Type B pancreatic cell (in vitro differentiated cells): ENCODE data around the gene HCLS1. TPM values are rescaled to one million over a fixed set of nuclear protein-coding genes. Genes with fewer than 3 reads are reported as not detected.
"Not testable (repeated sequence)": the region's sequence is repeated elsewhere in the genome, so short reads cannot be mapped to it uniquely, and the experiment has no call there.

Source experiments
- DNase-seq: peaks from one replicate; pipeline ENCODE4 v3.0.0; 2021; ENCODE audit warnings: mixed read lengths; ENCODE audit not compliant: unreplicated experiment; ENCODE audit errors: extremely low spot score
- H3K27ac Mint-ChIP-seq: 2 replicates; pipeline ENCODE4 v1.8.0; 2021; ENCODE audit warnings: mild to moderate bottlenecking, mixed read lengths
- H3K27me3 Mint-ChIP-seq: 2 replicates; pipeline ENCODE4 v1.8.0; 2021; ENCODE audit warnings: mixed read lengths
- H3K36me3 Mint-ChIP-seq: 2 replicates; pipeline ENCODE4 v1.8.0; 2021; ENCODE audit warnings: mixed read lengths
- H3K4me1 Mint-ChIP-seq: one replicate; pipeline ENCODE4 v1.8.0; 2021; ENCODE audit warnings: mixed read lengths; ENCODE audit not compliant: unreplicated experiment
- H3K4me3 Mint-ChIP-seq: 2 replicates; pipeline ENCODE4 v1.8.0; 2021; ENCODE audit warnings: mild to moderate bottlenecking, mixed read lengths
- H3K9me3 Mint-ChIP-seq: 2 replicates; pipeline ENCODE4 v1.8.0; 2021; ENCODE audit warnings: mixed read lengths
- total RNA-seq: library from RNA; stranded (reverse); gene quantifications from 2 replicates; pipeline ENCODE4 v1.2.1, GENCODE V29; 2021; ENCODE audit warnings: low replicate concordance
- TF ChIP-seq, protein P1 (sequence below): fragments of 200-600 bp; sonication (generic); conservative IDR thresholded peaks from 2 replicates; pipeline ENCODE4 v1.5.0; 2021; ENCODE audit warnings: antibody characterized with exemption, mild to moderate bottlenecking

HCLS1 gene
- total RNA-seq, 1 donor from 2014 or later, result 5.9 TPM

DNA sequence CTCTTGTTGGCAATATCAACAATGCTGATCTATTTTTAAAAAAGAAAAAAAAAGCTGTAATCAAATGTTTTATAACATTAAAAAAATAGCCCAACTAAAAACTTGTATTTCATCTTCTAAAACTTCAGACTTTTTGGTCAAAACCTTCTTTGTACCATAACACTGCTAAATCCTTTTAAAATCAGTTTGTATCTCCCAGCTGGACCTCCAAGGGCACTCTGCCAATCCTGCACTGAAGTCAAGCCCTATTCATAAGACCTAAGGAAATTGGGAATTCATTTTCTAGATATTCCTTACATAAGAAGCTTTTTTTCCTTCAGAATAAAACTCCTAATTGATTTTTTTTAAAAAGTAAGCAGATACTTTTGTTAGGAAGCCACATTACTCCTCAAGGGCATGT lies 38.2 kb upstream of the HCLS1 start:
- no peaks in the 10 kb centered on the region for H3K27me3 Mint-ChIP-seq
- H3K4me1 Mint-ChIP-seq, result no peaks in the 10 kb centered on the region
- H3K36me3 Mint-ChIP-seq, result peaks cover 20% of the 10 kb centered on the region
- DNase-seq, result no peak
- TF ChIP-seq, protein P1, sequence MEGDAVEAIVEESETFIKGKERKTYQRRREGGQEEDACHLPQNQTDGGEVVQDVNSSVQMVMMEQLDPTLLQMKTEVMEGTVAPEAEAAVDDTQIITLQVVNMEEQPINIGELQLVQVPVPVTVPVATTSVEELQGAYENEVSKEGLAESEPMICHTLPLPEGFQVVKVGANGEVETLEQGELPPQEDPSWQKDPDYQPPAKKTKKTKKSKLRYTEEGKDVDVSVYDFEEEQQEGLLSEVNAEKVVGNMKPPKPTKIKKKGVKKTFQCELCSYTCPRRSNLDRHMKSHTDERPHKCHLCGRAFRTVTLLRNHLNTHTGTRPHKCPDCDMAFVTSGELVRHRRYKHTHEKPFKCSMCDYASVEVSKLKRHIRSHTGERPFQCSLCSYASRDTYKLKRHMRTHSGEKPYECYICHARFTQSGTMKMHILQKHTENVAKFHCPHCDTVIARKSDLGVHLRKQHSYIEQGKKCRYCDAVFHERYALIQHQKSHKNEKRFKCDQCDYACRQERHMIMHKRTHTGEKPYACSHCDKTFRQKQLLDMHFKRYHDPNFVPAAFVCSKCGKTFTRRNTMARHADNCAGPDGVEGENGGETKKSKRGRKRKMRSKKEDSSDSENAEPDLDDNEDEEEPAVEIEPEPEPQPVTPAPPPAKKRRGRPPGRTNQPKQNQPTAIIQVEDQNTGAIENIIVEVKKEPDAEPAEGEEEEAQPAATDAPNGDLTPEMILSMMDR, result no peak
- no peak overlapping the region for H3K4me3 Mint-ChIP-seq
- no peak overlapping the region for H3K27ac Mint-ChIP-seq
- no peaks in the 10 kb centered on the region for H3K9me3 Mint-ChIP-seq

DNA sequence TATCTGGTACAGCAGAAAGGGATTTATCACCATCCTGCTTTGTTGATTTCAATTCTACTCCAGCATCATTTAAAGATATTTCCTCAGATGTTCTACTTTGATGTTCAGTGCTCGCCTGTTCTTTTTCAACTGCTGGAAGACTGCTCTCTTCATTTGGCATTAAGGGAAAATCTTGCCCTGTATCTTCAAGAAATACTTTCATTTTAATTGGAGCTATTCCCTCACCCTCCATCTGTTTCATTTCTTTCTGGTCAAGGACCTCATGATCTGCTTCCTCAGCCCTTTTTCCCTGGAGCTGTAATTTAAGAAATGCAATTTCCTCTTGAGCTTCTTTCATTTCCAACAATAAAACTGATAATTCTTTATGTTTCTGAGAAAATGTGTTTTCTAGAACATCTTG lies 37.8 kb upstream of the HCLS1 start:
- no peaks in the 10 kb centered on the region for H3K9me3 Mint-ChIP-seq
- no peaks in the 10 kb centered on the region for H3K27me3 Mint-ChIP-seq
- no peak overlapping the region for H3K4me3 Mint-ChIP-seq
- no peaks in the 10 kb centered on the region for H3K4me1 Mint-ChIP-seq
- no peak overlapping the region for H3K27ac Mint-ChIP-seq
- DNase-seq, result no peak
- TF ChIP-seq, protein P1, result no peak
- H3K36me3 Mint-ChIP-seq, result peaks cover 17% of the 10 kb centered on the region

DNA sequence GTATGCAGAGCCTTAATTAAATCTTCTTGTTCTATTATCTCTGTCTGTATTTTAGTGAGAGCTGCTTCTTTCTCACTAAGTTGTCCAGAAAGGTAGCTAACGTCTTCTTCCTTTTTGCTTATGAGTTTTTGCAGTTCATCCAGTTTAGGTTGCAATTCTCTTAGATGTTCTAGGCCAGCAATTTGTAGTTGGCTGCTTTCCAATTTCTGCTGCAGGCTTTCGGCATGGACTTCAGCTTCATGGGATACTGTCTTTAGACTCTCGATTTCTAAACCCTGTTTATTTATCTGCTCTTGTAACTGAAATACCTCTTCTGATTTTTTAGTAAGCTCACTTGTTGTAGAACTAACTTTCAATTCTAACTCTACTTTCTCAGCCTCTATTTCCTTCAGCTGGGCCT lies 35.5 kb upstream of the HCLS1 start:
- no peaks in the 10 kb centered on the region for H3K9me3 Mint-ChIP-seq
- H3K36me3 Mint-ChIP-seq, result peaks cover 21% of the 10 kb centered on the region
- no peak overlapping the region for H3K4me3 Mint-ChIP-seq
- H3K27ac Mint-ChIP-seq, result no peak overlapping the region
- H3K4me1 Mint-ChIP-seq, result no peaks in the 10 kb centered on the region
- TF ChIP-seq, protein P1, result no peak
- DNase-seq, result no peak
- H3K27me3 Mint-ChIP-seq, result no peaks in the 10 kb centered on the region

DNA sequence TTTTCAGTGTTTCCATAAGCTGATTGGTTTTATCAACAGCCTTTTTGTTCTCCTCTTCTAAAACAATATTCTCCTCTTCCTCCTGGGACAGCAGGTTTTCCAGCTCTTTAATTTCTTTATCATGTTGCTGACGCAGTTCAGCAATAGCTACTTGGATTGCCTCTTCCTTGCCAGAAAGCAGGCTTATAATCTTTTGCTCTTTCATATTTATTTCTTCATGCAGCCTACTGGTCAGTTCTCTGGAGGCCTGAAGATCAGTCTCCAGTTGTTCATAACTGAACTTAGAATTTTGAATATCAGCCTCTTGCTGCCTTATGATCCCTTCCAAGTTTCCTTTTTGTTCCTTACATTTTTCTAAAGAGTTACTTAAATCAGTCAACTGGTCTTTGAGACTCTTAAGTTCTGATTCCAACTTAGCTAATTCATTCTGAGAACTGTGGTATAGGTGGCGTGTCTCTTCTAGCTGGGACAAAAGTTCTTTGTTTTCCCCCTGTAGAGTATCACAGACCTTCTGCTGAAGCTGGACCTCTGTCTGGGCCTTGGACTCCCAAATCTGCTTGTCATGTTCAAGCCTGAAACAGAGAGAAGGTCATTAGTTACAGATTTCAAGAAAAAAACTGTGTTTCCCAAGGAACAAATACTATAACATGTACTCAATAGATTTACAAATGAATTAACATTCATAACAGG lies 31.5 kb upstream of the HCLS1 start:
- no peak overlapping the region for H3K4me3 Mint-ChIP-seq
- no peaks in the 10 kb centered on the region for H3K9me3 Mint-ChIP-seq
- H3K27me3 Mint-ChIP-seq, result no peaks in the 10 kb centered on the region
- TF ChIP-seq, protein P1, result no peak
- DNase-seq, result no peak
- H3K27ac Mint-ChIP-seq, result no peak overlapping the region
- peaks cover 29% of the 10 kb centered on the region for H3K36me3 Mint-ChIP-seq
- H3K4me1 Mint-ChIP-seq, result no peaks in the 10 kb centered on the region

DNA sequence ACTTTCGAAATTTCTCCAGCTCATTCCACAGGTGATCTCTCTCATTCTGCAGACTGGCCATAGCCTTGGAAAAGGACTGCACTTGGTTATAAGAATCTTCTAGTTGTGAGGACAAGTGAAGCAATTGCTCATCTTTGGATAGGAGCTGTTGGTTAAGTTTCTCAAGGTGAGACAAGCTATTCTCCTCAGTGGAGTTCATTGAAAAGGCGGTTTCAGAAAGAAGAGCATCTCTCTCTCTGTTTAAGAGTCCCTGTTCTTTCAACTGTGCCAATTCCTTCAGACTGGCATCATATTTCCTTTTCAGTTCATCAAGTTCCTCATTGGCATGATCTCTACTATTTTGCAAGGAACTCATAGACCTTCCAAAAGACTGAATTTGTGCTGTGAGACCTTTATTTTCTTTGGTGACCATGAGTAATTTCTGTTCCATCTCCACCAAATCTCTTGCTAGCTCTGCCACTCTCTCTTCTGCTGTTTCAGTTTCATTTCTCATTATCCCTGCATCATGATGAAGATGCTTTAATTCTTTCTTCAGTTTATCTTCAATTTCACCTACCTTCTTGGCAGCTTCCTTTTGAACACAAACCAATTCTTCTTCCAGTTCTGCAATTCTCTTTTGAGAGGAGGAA lies 30.2 kb upstream of the HCLS1 start:
- DNase-seq, result no peak
- peaks cover 39% of the 10 kb centered on the region for H3K36me3 Mint-ChIP-seq
- H3K4me1 Mint-ChIP-seq, result no peaks in the 10 kb centered on the region

GRCh38 chr3:121688747-121689146 lies 28.0 kb upstream of the HCLS1 start:
- DNase-seq, H3K4me3 Mint-ChIP-seq, H3K27ac Mint-ChIP-seq, H3K9me3 Mint-ChIP-seq, H3K4me1 Mint-ChIP-seq, H3K27me3 Mint-ChIP-seq: not testable (repeated sequence)
- peaks cover 52% of the 10 kb centered on the region for H3K36me3 Mint-ChIP-seq

More for the DNA sequence above, 30.2 kb upstream of the HCLS1 start:
- Mint-ChIP-seq H3K27me3 (no peaks in the 10 kb centered on the region), H3K9me3 (no peaks in the 10 kb centered on the region), H3K4me3 (no peak overlapping the region), H3K27ac (no peak overlapping the region)
- TF ChIP-seq, protein P1, result no peak
